Stimulated activated CD4-positive, alpha-beta T cell treated with anti-CD3 and anti-CD28 coated beads, Interleukin-1b, Interleukin-23, amount 100 ng/mL, for 48 hours (primary cell): Measurements from ENCODE around the gene NF1.
A peak's percentile ranks its signal among the peaks of the same experiment; 100 is the strongest.

Experiments used
- DNase-seq: peaks from one replicate; pipeline ENCODE4 v3.0.0-alpha.2; 2020

Gene NF1

GRCh38 chr17:31391496-31391949, 296.7 kb downstream of the NF1 start, which contains the start of gene RAB11FIP4:
RAB11FIP4 (plus strand) TSS chr17:31391675; CDS start chr17:31391853, 178 bp downstream.
- DNase-seq, result no peak

DNA sequence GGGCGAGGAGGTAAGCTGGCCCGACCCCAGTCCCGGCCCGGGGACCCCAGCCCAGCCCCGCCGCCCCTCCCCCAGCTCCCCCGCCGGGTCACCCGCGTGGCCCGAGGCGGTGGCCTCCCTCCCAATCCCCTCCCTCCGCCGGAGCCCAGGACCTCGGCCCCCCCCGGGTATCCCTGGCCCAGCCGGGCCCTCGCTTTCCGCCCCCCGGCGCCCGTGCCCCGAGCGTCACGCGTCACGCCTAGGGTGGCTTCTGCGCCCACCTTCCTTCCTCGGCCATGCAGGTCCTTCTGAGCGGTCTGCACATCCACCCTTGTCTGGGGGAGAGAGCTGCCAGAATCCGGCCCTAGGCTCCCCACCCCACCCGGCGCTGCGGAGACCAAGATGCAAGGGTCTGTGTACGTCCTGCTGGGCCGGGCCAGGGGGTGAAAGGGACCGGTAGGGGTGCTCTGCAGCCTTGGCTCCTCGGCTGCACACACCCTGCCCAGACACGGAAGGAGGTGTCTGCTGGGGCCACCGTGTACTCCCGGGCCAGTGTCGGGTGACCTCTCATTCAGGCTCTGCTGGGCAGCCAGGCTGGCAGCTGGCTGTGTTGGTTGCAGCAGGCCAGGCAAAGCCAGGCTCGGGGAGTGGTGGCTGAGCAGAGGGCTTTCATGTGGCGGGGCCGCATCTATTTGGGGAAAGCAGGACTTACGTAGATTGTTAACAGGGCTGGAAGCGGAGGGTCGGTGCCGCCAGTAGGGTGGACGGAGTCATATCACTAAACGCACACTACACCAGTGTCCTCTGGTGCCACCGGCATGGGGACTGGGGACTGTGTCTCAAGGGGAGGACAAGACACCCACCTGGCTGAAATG, 297.5 kb downstream of the NF1 start:
- DNase-seq, result no peak

GRCh38 chr17:31392856-31393748, 298.3 kb downstream of the NF1 start:
- DNase-seq, result no peak

DNA sequence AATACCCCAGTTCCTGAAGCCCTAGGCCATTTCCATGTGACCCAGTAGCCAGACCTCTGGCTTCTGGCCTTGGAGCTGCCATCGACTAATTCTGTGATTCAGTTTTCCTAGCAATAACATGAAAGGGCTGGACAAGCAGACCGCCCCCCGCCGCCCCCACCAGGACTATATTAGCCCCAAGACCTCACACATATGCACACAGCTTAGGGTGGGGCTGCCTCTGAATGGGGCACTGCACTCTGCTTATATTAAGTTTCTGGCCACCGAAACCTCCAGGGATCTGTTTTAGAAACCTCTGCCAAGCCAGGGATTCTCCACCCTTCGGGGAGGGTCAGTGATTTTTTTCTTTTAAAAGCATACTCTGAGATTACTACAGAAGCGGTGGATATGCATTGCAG, 299.0 kb downstream of the NF1 start:
- DNase-seq, result no peak

GRCh38 chr17:31394544-31394943, 299.8 kb downstream of the NF1 start:
- peak; percentile 38 for DNase-seq

DNA sequence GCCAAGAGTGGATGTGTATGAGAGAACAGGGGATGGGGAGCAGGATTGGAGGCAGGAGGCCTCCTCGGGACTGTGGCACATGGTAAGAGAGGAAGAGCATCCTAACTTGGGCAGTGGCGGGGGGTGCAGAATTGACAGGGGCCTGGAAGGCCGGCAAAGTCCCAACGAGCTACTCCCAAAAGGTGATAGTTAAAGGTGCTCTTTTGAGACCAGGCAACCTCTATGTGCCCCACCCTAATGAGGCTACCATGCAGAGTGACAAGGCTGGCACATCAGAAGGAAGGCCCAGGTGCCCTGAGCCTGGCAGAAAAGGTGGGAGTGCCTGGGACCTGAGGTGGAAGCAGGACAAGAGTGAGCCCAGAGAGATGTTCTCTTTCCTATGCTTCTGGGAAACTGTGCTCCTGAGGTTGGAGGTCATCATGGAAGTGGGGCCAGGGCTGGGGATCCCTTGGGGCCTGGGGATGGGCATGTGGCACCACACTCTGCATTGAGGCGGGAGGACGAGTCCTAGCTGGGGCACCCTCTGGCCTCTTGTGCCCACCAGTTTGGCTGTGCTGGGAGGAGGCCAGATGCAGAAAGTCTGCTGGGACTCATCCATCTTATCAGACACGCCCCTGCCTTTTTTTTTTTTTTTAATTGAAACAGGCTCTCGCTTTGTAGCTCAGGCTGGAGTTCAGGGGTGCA, 302.6 kb downstream of the NF1 start:
- no peak for DNase-seq

GRCh38 chr17:31398381-31399311, 303.9 kb downstream of the NF1 start:
- no peak for DNase-seq

DNA sequence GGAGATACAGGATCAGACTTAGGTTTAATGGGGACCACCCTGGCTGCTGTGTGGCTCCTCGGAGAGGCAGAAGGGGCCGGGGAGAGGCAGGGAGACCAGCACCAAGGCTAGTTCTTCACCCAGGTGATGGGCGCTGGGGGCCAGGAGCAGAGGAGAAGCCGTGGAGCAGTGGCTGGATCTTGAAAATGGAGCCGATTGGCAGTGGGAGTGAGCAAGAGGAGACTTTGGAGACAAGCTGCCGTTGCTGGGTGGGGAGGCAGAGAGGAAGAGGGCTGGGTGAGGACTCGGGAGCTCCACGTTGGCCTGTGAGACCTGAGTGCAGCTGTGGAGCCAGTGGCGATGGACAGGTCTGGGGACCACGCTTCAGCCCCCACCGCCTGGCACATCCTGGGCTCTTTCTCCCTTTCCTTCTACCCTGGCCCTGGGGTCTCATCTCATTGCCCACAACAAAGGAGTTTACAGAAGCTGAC, 305.7 kb downstream of the NF1 start:
- DNase-seq, result no peak

GRCh38 chr17:31401456-31402254, 306.9 kb downstream of the NF1 start:
- no peak for DNase-seq

DNA sequence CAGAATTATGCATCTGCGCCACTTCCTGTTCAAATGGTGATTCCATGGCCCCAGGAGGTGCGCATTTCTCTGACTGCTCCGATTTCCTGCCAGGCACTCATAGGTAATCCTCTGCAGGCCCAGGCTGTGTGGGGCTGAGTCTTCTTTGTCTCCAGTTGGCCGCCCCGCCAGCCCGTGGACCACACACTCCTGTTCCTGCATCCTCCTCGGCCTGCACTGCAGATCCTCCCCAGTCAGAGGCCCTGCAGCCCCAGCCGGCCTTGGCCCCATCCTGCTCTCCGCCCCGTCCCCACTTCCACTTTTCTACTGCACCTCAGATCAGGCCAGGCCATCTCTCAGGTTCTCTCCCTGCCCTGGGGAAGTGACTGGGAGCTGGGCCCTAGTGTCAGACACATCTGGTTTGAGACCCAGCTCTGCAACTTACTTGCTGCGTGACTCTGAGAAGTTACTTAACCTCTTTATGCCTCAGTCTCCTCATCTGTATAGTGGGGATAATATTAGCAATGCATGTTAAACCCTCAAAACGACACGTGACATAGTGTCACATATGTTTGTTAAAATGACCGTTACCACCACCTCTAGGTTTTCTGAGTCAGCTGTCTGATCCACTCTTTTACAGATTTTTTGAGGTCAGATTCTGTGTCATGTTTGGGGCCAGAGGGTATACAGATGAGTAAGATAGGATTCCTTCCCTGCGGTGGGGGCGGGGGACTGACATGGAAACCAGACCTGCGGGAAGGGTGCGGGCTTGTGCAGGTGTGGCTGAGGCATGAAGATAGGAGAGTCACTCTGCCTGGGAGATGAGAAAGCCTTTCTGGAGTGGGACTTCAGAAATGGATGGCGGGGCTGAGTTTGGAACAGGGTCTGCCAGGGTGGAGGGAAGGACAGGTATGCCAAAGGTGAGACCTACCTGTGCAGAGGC, 309.5 kb downstream of the NF1 start:
- no peak for DNase-seq

- DNase-seq, result no peak
Measured at GRCh38 chr17:31405890-31406371, 311.2 kb downstream of the NF1 start.

GRCh38 chr17:31408586-31408985, 313.8 kb downstream of the NF1 start:
- no peak for DNase-seq

- DNase-seq, result no peak
Measured at GRCh38 chr17:31411707-31412285, 317.0 kb downstream of the NF1 start.

DNA sequence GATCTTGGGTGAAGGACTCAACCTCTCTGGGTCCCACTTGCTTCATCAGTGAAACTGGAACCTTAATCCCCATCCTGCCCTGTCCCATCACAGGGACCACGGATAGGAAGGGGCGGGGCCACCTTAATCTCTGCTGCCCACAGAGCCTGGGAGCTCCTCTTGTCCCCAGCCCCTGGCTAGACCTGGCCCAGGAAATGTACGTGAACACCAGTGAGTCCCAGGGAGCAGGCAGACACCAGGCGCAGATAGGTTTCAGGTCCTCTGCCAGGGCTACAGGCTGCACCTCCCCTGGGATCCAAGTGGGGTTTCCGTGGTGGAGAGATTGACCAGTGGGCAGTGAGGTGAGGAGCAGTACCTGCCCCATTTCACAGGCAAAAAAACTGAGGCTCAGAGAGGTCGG, 317.7 kb downstream of the NF1 start:
- no peak for DNase-seq

- no peak for DNase-seq
Measured at GRCh38 chr17:31413081-31413799, 318.5 kb downstream of the NF1 start.

DNA sequence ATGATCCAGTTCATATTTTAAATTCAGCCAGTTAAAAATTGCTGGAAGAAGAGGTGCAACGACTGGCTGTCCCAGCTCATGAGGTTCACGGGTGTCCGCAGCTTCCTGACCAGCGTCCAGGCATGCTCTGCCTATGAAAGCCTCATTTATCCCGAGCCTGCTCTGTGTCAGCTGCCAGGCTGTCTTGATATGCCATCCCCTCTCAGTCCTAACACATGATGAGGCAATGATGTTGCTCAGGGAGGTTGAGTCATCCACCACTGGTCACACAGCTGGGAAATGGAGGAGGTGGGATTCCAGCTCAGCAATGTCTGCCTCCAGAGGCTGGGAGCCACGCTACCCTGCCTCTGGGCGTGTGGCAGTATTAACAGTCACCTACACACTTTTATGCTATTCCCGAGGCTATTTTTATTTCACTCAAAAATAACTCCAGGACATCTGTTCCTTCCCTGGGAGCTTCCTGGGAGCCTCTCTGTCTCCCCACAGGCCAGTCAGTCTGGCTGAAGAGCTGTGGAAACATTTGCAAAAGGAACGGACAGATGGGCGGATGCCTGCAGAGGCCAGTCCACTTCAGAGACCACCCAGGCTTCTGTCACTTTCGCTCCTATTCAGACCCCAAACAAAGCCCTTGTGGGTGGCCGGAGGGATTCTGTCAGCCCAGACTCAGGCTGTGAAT, 319.2 kb downstream of the NF1 start:
- no peak for DNase-seq

- no peak for DNase-seq
Measured at GRCh38 chr17:31414550-31414918, 319.8 kb downstream of the NF1 start.

DNA sequence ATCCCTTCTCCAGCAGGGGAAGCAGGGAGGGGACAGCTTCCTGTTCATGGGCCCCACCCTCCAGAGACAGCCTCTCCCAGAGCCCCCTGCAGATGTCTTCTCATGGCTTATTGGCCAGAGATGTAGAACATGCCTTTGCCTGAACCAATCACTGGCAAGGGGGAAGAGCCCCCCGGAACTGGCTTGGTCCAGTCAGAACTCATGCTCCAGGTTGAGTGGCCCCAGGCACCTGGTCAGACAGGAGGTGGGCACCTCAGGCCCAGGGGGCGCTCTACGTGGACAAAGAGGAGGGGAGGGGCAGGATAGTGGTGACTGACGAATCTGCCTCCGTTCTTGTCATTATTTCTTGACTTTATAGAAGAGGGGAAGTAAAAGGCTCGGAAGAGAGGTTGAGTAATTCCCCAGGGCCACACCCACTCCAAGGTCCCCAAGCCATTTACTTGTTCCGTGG, 320.3 kb downstream of the NF1 start:
- no peak for DNase-seq
